ENCODE measurements around the gene TTLL13. TPM values are rescaled to one million over a fixed set of nuclear protein-coding genes. Genes with fewer than 3 reads are reported as not detected.

Gene TTLL13
- total RNA-seq, 2 donors from 2014 or later = not detected

DNA sequence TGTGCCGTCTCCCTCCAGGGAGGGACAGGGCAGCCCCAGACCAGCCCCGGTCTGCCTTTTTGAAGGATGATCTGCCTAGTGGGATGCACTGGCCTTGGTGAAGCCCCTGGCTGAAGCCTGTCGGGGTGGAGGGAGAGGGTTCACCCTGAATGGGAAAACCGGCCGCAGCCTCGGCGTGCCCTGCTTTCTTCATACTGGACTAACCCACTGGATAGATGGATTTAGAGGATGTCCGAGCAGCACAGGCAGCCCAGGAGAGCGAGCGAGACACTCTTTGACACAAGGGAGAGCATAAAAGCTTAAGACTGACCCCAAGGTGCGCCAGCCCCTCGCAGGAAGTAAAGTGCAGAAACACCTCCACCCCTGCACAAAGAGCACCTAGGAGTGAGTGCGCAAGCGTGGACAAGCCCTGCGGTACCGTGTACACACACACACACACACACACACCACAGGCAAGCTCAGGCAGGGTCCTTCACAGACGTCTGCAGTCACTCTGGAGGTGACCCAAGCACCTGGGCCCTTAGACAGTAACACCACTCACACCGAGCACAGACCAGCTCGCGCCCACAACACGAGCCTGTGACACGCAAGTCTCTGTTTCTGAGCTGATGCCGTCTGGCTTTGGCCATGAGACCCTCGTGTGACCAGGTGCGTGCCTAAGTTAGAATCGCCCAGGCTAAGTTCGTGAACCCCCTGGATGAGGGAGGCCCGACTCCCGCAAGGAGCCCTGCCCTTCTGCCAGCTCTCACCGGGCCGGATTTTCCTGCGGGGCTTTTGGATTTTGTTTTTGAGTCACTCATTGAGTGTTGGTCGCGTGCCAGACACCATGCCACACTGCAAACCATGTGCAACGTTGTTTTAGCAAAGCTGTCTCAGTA is 36.9 kb upstream of the TTLL13 start:
- DNase-seq (ENCODE audit: low spot score) = no peak
- peaks cover 0 to 46% of the 10 kb centered on the region in 2 donors for H3K4me1 ChIP-seq
- TF ChIP-seq, protein P1, sequence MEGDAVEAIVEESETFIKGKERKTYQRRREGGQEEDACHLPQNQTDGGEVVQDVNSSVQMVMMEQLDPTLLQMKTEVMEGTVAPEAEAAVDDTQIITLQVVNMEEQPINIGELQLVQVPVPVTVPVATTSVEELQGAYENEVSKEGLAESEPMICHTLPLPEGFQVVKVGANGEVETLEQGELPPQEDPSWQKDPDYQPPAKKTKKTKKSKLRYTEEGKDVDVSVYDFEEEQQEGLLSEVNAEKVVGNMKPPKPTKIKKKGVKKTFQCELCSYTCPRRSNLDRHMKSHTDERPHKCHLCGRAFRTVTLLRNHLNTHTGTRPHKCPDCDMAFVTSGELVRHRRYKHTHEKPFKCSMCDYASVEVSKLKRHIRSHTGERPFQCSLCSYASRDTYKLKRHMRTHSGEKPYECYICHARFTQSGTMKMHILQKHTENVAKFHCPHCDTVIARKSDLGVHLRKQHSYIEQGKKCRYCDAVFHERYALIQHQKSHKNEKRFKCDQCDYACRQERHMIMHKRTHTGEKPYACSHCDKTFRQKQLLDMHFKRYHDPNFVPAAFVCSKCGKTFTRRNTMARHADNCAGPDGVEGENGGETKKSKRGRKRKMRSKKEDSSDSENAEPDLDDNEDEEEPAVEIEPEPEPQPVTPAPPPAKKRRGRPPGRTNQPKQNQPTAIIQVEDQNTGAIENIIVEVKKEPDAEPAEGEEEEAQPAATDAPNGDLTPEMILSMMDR (IDR thresholded peaks at IDR 0.05) = no peak
- peaks cover 12% of the 10 kb centered on the region for H3K36me3 ChIP-seq
- H3K9me3 ChIP-seq = no peaks in the 10 kb centered on the region
- H3K27ac ChIP-seq = peak overlapping the region; percentile 57 to 64
- H3K27me3 ChIP-seq = no peaks in the 10 kb centered on the region
- H3K4me3 ChIP-seq = no peak overlapping the region

DNA sequence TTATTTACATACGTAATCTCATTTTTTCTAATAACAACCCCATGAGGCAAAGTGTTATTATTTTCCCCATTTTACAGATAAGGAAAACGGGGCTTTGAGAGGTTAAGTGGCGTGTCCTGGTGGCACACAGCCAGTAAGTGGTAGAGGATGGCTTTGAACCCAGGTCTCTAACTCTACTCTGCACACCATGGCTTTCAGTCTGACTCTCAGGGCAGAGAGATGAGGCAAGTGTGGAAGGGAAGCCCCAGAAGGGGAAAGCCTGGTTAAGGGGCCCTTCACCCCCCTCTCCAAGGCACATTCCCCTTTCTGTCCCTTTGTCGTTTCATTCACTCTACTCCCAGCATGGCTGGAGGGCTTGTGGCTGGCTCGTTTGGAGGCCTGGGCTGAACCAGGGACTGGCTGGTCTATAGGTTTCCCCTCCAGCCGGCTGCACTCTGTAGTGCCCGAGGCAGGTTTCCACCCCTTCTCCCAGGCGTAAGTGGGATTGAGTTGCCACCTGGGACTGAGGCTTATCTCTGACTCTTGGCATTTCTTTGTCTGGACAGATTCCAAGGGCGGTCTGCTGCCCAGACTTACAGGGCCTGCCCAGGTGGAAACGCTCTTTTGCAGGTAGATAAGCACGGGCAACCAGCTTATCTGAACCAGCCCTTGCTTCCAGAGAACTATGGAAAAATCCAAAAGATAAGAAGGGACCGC is 36.1 kb upstream of the TTLL13 start:
- TF ChIP-seq, protein P1 (IDR thresholded peaks at IDR 0.05) = no peak
- Histone ChIP-seq H3K27ac (peak overlapping the region in 1 of 2 donors; percentile 26), H3K4me1 (peaks cover 0 to 43% of the 10 kb centered on the region in 2 donors), H3K36me3 (peaks cover 19% of the 10 kb centered on the region), H3K4me3 (no peak overlapping the region), H3K27me3 (no peaks in the 10 kb centered on the region), H3K9me3 (no peaks in the 10 kb centered on the region)
- no peak for DNase-seq (ENCODE audit: low spot score)

DNA sequence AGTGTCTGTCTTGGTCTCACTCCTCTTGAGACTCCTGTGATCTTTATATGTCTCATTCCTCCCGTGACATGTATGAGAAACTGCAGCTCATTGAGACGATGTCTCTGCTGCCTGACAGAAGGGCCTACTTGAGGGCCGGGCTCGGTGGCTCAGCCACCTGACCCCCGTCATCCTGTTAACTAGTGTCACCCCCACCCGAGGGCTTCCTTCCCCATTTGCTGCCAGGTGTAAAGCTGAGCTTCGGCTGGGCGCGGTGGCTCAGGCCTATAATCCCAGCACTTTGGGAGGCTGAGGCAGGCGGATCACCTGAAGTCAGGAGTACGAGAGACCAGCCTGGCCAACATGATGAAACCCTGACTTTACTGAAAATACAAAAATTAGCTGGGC is 35.5 kb upstream of the TTLL13 start:
- Histone ChIP-seq H3K27me3 (no peaks in the 10 kb centered on the region), H3K9me3 (no peaks in the 10 kb centered on the region), H3K36me3 (peaks cover 17% of the 10 kb centered on the region), H3K4me1 (peaks cover 0 to 43% of the 10 kb centered on the region in 2 donors), H3K4me3 (no peak overlapping the region), H3K27ac (no peak overlapping the region)
- TF ChIP-seq, protein P1 (IDR thresholded peaks at IDR 0.05) = no peak
- DNase-seq (ENCODE audit: low spot score) = no peak

DNA sequence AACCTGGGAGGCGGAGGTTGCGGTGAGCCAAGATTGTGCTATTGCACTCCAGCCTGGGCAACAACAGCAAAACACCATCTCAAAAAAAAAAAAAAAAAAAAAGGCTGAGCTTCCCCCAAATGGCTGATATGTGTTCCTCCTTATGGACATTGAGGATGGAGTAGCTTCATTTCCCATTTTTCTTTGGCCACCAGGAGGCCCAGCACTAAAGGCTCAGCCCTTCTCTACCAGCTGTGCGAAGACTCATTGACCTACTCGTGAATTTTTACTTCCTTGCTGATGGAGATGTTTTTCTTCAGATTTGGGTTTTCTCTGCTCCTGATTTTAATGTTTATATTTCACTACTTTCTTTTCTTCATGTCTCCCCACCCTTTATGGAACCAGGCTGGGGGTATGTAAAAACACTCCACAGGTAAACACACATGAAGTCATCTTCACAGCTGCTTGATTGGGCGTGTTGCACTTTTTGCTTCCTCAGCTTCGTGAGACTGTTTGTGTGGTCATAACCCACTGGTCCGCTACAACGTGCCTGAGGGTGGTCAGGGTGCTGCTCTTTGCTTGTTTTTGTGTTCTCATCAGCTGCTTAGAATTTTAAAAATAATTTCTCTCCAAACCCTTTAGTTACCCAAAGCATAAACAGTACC is 34.7 kb upstream of the TTLL13 start:
- Histone ChIP-seq H3K27ac (no peak overlapping the region), H3K4me3 (no peak overlapping the region), H3K27me3 (no peaks in the 10 kb centered on the region), H3K36me3 (peaks cover 9% of the 10 kb centered on the region), H3K4me1 (peaks cover 0 to 43% of the 10 kb centered on the region in 2 donors), H3K9me3 (no peaks in the 10 kb centered on the region)
- no peak for DNase-seq (ENCODE audit: low spot score)
- TF ChIP-seq, protein P1 (IDR thresholded peaks at IDR 0.05) = no peak

DNA sequence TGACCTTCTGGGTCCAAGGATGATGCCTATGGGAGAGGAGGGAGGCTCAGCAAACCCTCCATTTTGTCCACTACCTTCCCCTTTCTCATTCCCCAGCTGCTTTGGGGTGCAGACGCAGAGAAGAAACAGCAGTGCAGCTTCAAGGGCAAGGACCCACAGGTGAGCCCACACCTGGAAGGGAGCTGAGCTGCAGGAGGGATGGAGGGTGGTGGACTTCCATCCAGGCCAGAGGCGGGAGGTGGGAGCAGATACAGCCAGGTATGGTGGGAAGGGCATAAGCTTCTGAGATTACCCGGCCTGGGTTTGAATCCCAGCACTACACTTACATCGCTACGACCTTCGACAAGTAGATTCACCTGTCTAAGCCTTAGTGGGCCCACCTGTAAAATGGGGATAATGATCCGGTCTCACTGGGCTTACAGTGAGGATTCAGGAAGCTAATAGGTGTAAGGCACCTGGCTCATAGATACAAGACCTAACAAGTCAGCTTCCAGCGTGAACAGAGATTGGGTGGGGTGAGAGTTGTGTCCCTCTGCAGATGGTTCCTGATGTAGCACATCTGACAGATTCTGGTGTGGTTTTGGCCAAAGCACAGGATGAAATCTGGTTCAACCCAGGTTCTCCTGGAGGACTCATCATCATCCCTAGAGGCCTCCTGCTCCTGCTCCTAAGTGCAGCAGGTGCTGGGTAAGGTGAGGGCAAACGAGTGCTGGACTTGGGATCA is 31.5 kb upstream of the TTLL13 start:
- Histone ChIP-seq H3K27me3 (no peaks in the 10 kb centered on the region), H3K27ac (no peak overlapping the region), H3K4me1 (peaks cover 0 to 24% of the 10 kb centered on the region in 2 donors), H3K36me3 (peaks cover 19% of the 10 kb centered on the region), H3K4me3 (no peak overlapping the region), H3K9me3 (no peaks in the 10 kb centered on the region)
- DNase-seq (ENCODE audit: low spot score) = no peak
- TF ChIP-seq, protein P1 (IDR thresholded peaks at IDR 0.05) = no peak

Data from right atrium auricular region (tissue), 2 donors.